Measurements from ENCODE around the gene DLX1. TPM values are rescaled to one million over a fixed set of nuclear protein-coding genes. Genes with fewer than 3 reads are reported as not detected.

The DLX1 gene
- total and polyA plus RNA-seq, 9 of the 15 experiments (the other 6 are each of a cell fraction or from before 2014, with no cell fraction given) = 1.9 to 26.2 (median 9.6) TPM

- CTCF ChIA-PET (ENCODE audit: low intra/inter-chr PET ratio) = no interaction called here
- FAIRE-seq = no peak
- Histone ChIP-seq H3K79me2 (ENCODE audit: control insufficient read depth, insufficient read depth, low read length) (no peaks in the 10 kb centered on the region), H3K9me3 (replicated peaks; ENCODE audit: control insufficient read depth, insufficient read depth, low read depth, low read length) (no peaks in the 10 kb centered on the region; the same call in 1 of the 2 replicates), H3K9ac (ENCODE audit: insufficient read depth in 1 of 2, low read depth in 2 of 2, low read length in 2 of 2) (no peak overlapping the region), H3K36me3 (ENCODE audit: control insufficient read depth, insufficient read depth, low read length) (no peaks in the 10 kb centered on the region), H3K4me3 (no peak overlapping the region), H3K4me1 (replicated peaks in 1 of 2; ENCODE audit: control insufficient read depth in 2 of 2, insufficient read depth in 2 of 2, low read length in 2 of 2) (peaks cover 0 to 29% of the 10 kb centered on the region in 2 experiments; a peak in 2 of 5 replicates), H3K9me1 (ENCODE audit: control insufficient read depth, insufficient read depth, low read length) (no peaks in the 10 kb centered on the region), H3K4me2 (ENCODE audit: insufficient read depth, low read length) (no peak overlapping the region), H3K27ac (ENCODE audit: extremely low read depth, low read depth, low read length) (no peak overlapping the region), H2AFZ (ENCODE audit: low read depth, low read length) (peak overlapping the region; percentile 35; the same call in 1 of the 2 replicates), H3K27me3 (ENCODE audit: control insufficient read depth in 2 of 2, insufficient read depth in 2 of 2, low read length in 2 of 2) (no peaks in the 10 kb centered on the region), H4K20me1 (replicated peaks; ENCODE audit: control insufficient read depth, insufficient read depth, low read length) (no peaks in the 10 kb centered on the region)
- in situ Hi-C loops (cut with MboI) (loop anchor here (5.0 to 25.0 kb wide), 4 partner anchors 292 to 1147 kb away; no protein-coding TSS in a partner anchor), intact Hi-C loops (cut with micrococcal nuclease) (loop anchor here (10.0 kb wide), 1 partner anchor 185 kb away; the partner anchor contains the start of gene HAT1)
- 65% methylated on average over 15 of the region's 29 CpGs for WGBS (ENCODE audit: insufficient coverage, low coverage, missing lambda C conversion rate)
- POLR2A ChIA-PET = interaction anchor here (0.6 kb wide), 2 partner anchors 296 to 709 kb away, joined by 3 read pairs; no protein-coding TSS in a partner anchor
- no peak for ATAC-seq
- peak; percentile 39; the same call in 1 of the 2 replicates for TF ChIP-seq ZNF316 (IDR thresholded peaks at IDR 0.05)
- peak; percentile 25; the same call in 1 of the 2 replicates for TF ChIP-seq C11orf30 (IDR thresholded peaks at IDR 0.05; ENCODE audit: low read depth)
- TF ChIP-seq, protein P1, sequence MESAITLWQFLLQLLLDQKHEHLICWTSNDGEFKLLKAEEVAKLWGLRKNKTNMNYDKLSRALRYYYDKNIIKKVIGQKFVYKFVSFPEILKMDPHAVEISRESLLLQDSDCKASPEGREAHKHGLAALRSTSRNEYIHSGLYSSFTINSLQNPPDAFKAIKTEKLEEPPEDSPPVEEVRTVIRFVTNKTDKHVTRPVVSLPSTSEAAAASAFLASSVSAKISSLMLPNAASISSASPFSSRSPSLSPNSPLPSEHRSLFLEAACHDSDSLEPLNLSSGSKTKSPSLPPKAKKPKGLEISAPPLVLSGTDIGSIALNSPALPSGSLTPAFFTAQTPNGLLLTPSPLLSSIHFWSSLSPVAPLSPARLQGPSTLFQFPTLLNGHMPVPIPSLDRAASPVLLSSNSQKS (CRISPR knock-in tag; IDR thresholded peaks at IDR 0.05) = no peak
- TF ChIP-seq ZBTB26 (CRISPR knock-in tag; IDR thresholded peaks at IDR 0.05) = peak; percentile 79; the same call in 1 of the 2 replicates
- TF ChIP-seq ZNF124 (CRISPR knock-in tag; IDR thresholded peaks at IDR 0.05) = no peak
- no TSS peak for BruUV-seq (replicated peaks)
- DNase-seq (ENCODE audit: extremely low read depth in 1 of 4, low spot score in 3 of 4) = peak in 1 of 4 experiments; percentile 9
Observed at GRCh38 chr2:172109256-172109987, 24.1 kb downstream of the DLX1 start.

Measured in K562 (cell line).